ENCODE measurements around the gene TMC3. TPM values are rescaled to one million over a fixed set of nuclear protein-coding genes. Genes with fewer than 3 reads are reported as not detected.

The TMC3 gene
- polyA plus RNA-seq, 2 of the 4 experiments (the other 2 are of a cell fraction): not detected

- WGBS (ENCODE audit: missing lambda C conversion rate): 30% methylated on average over 8 of the region's 8 CpGs
- Histone ChIP-seq H3K4me2 (no peak overlapping the region), H3K9me3 (no peaks in the 10 kb centered on the region), H3K4me3 (no peak overlapping the region), H3K27ac (no peak overlapping the region), H3K4me1 (no peaks in the 10 kb centered on the region)
- no peak for DNase-seq (ENCODE audit: low read depth in 1 of 2, low spot score in 1 of 2)
- TF ChIP-seq MYC (IDR thresholded peaks at IDR 0.05; ENCODE audit: borderline replicate concordance, low read length) (no peak), ZNF302 (CRISPR knock-in tag; IDR thresholded peaks at IDR 0.05) (no peak), ZFP36 (IDR thresholded peaks at IDR 0.05; ENCODE audit: borderline replicate concordance, partially characterized antibody) (no peak), HMGXB4 (CRISPR knock-in tag; IDR thresholded peaks at IDR 0.05; ENCODE audit: borderline replicate concordance) (no peak), TFCP2L1 (CRISPR knock-in tag; IDR thresholded peaks at IDR 0.05) (no peak), PBX3 (IDR thresholded peaks at IDR 0.05) (no peak), ESRRA (IDR thresholded peaks at IDR 0.05; ENCODE audit: borderline replicate concordance, low read length) (no peak), HOXB5 (CRISPR knock-in tag; IDR thresholded peaks at IDR 0.05) (no peak), MAX (IDR thresholded peaks at IDR 0.05) (no peak), CHD4 (IDR thresholded peaks at IDR 0.05; ENCODE audit: borderline replicate concordance) (no peak), KDM1A (IDR thresholded peaks at IDR 0.05; ENCODE audit: low read depth) (no peak), NPAS2 (CRISPR knock-in tag; IDR thresholded peaks at IDR 0.05; ENCODE audit: borderline replicate concordance) (no peak), NR3C1 (IDR thresholded peaks at IDR 0.05) (no peak), RAD21 (conservative IDR thresholded peaks at IDR 0.05 in 1 of 2, IDR thresholded peaks at IDR 0.05 in 1 of 2) (no peak), GATA3 (IDR thresholded peaks at IDR 0.05; ENCODE audit: borderline replicate concordance) (no peak), FOSB (CRISPR knock-in tag; IDR thresholded peaks at IDR 0.05) (no peak), ZSCAN20 (CRISPR knock-in tag; IDR thresholded peaks at IDR 0.05) (no peak), EP300 (IDR thresholded peaks at IDR 0.05) (no peak), BCL3 (IDR thresholded peaks at IDR 0.05) (no peak)
- CTCF ChIA-PET: interaction anchor here (0.9 to 3.2 kb wide), 3 partner anchors 9 to 355 kb away, joined by 3 to 22 read pairs (median 4); no protein-coding TSS in a partner anchor
- FAIRE-seq: peak; percentile 88
- ATAC-seq: no peak
- POLR2A ChIA-PET: no interaction called here
Observed at GRCh38 chr15:81419332-81419943, 45.4 kb upstream of the TMC3 start.

- Histone ChIP-seq H3K27ac (no peak overlapping the region), H3K4me2 (no peak overlapping the region), H3K4me1 (no peaks in the 10 kb centered on the region), H3K9me3 (no peaks in the 10 kb centered on the region), H3K4me3 (no peak overlapping the region)
- DNase-seq (ENCODE audit: low read depth in 1 of 2, low spot score in 1 of 2): no peak
- no peak for FAIRE-seq
- WGBS (ENCODE audit: missing lambda C conversion rate): 20% methylated on average over 5 of the region's 5 CpGs
- no peak for TF ChIP-seq PBX3 (IDR thresholded peaks at IDR 0.05)
- no peak for TF ChIP-seq BCL3 (IDR thresholded peaks at IDR 0.05)
- TF ChIP-seq RFX5 (IDR thresholded peaks at IDR 0.05): no peak
- no peak for TF ChIP-seq HOXB5 (CRISPR knock-in tag; IDR thresholded peaks at IDR 0.05)
- TF ChIP-seq GATA3 (IDR thresholded peaks at IDR 0.05; ENCODE audit: borderline replicate concordance): no peak
- no peak for TF ChIP-seq BHLHE40 (IDR thresholded peaks at IDR 0.05; ENCODE audit: low read depth, low read length)
- no peak for TF ChIP-seq RARB (CRISPR knock-in tag; IDR thresholded peaks at IDR 0.05)
- TF ChIP-seq CBX8 (IDR thresholded peaks at IDR 0.05): no peak
- TF ChIP-seq PHF8 (IDR thresholded peaks at IDR 0.05; ENCODE audit: borderline replicate concordance, low read depth): no peak
- no peak for TF ChIP-seq ZC3H11A (IDR thresholded peaks at IDR 0.05)
- no peak for TF ChIP-seq POLR2AphosphoS2 (conservative IDR thresholded peaks at IDR 0.05; ENCODE audit: low read length)
- CTCF ChIA-PET: no interaction called here
- no peak for ATAC-seq
- POLR2A ChIA-PET: no interaction called here
Observed at GRCh38 chr15:81418891-81419290, 44.9 kb upstream of the TMC3 start.
